KBM-7 (cell line): ENCODE data around the gene PIM1.

Source experiments
- DNase-seq: peaks from one replicate; pipeline ENCODE4 v3.0.0-alpha.2; 2015
- in situ Hi-C: fragments of 300-500 bp; cut with MboI; formaldehyde crosslinking; loops from 2 replicates; pipeline ENCODE4 v1.14.3; 2020; ENCODE audit warnings: low sequenced_read_pairs, low pct_unique_long_range_greater_than_20kb, mixed read lengths

The PIM1 gene

GRCh38 chr6:37209461-37210205, 39.7 kb downstream of the PIM1 start:
- DNase-seq: no peak
- in situ Hi-C loops: loop anchor here (25.0 kb wide), 1 partner anchor 447 kb away; no protein-coding TSS in a partner anchor

GRCh38 chr6:37210313-37210968, 40.5 kb downstream of the PIM1 start:
- DNase-seq: peak; percentile 85
- in situ Hi-C loops: loop anchor here (25.0 kb wide), 1 partner anchor 448 kb away; no protein-coding TSS in a partner anchor

GRCh38 chr6:37212268-37212667, 42.3 kb downstream of the PIM1 start:
- DNase-seq: no peak
- in situ Hi-C loops: loop anchor here (25.0 kb wide), 1 partner anchor 450 kb away; no protein-coding TSS in a partner anchor

- in situ Hi-C loops: loop anchor here (25.0 kb wide), 1 partner anchor 456 kb away; no protein-coding TSS in a partner anchor
- no peak for DNase-seq
Measured at GRCh38 chr6:37218061-37218460, 48.1 kb downstream of the PIM1 start.

GRCh38 chr6:37218511-37218910, 48.6 kb downstream of the PIM1 start:
- no peak for DNase-seq
- in situ Hi-C loops: loop anchor here (25.0 kb wide), 1 partner anchor 456 kb away; no protein-coding TSS in a partner anchor

GRCh38 chr6:37221585-37222124, 51.7 kb downstream of the PIM1 start:
- DNase-seq: no peak
- in situ Hi-C loops: loop anchor here (25.0 kb wide), 1 partner anchor 459 kb away; no protein-coding TSS in a partner anchor

- DNase-seq: peak; percentile 94
- in situ Hi-C loops: loop anchor here (25.0 kb wide), 1 partner anchor 460 kb away; no protein-coding TSS in a partner anchor
Measured at GRCh38 chr6:37222125-37222967, 52.4 kb downstream of the PIM1 start.

- in situ Hi-C loops: loop anchor here (25.0 kb wide), 1 partner anchor 461 kb away; no protein-coding TSS in a partner anchor
- DNase-seq: no peak
Measured at GRCh38 chr6:37222992-37223391, 53.0 kb downstream of the PIM1 start.
